ENCODE data around the gene ARHGEF35. TPM values are rescaled to one million over a fixed set of nuclear protein-coding genes. Genes with fewer than 3 reads are reported as not detected.
A peak's percentile ranks its signal among the peaks of the same experiment; 100 is the strongest.
"Not testable (repeated sequence)": the region's sequence is repeated elsewhere in the genome, so short reads cannot be mapped to it uniquely, and the experiment has no call there.

Gene ARHGEF35
- total RNA-seq, 1 donor from 2014 or later: 1.2 TPM

GRCh38 chr7:144174613-144175012 is 21.0 kb downstream of the ARHGEF35 start:
- Mint-ChIP-seq H3K27ac (ENCODE audit: unreplicated experiment) (no peak overlapping the region), H3K4me3 (no peak overlapping the region), H3K9me3 (peaks cover 6% of the 10 kb centered on the region), H3K36me3 (ENCODE audit: low read depth) (no peaks in the 10 kb centered on the region), H3K27me3 (ENCODE audit: low read depth) (peaks cover 7% of the 10 kb centered on the region), H3K4me1 (no peaks in the 10 kb centered on the region)
- no peak for TF ChIP-seq CTCF (conservative IDR thresholded peaks at IDR 0.05)
- no peak for DNase-seq (ENCODE audit: low read depth, low spot score)

- H3K27ac Mint-ChIP-seq (ENCODE audit: unreplicated experiment): peak overlapping the region; percentile 46
Measured at GRCh38 chr7:144171594-144172350, 23.9 kb downstream of the ARHGEF35 start.

GRCh38 chr7:144164784-144165183 is 30.8 kb downstream of the ARHGEF35 start:
- H3K9me3 Mint-ChIP-seq: peaks cover 2% of the 10 kb centered on the region
- no peaks in the 10 kb centered on the region for H3K4me1 Mint-ChIP-seq
- H3K27ac Mint-ChIP-seq (ENCODE audit: unreplicated experiment): no peak overlapping the region
- H3K36me3 Mint-ChIP-seq (ENCODE audit: low read depth): no peaks in the 10 kb centered on the region
- peaks cover 8% of the 10 kb centered on the region for H3K27me3 Mint-ChIP-seq (ENCODE audit: low read depth)
- no peak for DNase-seq (ENCODE audit: low read depth, low spot score)
- H3K4me3 Mint-ChIP-seq: no peak overlapping the region
- TF ChIP-seq CTCF (conservative IDR thresholded peaks at IDR 0.05): no peak

More at GRCh38 chr7:144171594-144172350, 23.9 kb downstream of the ARHGEF35 start:
- not testable (repeated sequence) for H3K36me3 Mint-ChIP-seq (ENCODE audit: low read depth); H3K4me3 Mint-ChIP-seq; H3K9me3 Mint-ChIP-seq; H3K4me1 Mint-ChIP-seq; DNase-seq (ENCODE audit: low read depth, low spot score); H3K27me3 Mint-ChIP-seq (ENCODE audit: low read depth)

GRCh38 chr7:144158861-144159260 is 36.8 kb downstream of the ARHGEF35 start:
- Mint-ChIP-seq H3K36me3 (ENCODE audit: low read depth) (no peaks in the 10 kb centered on the region), H3K4me3 (no peak overlapping the region), H3K27ac (ENCODE audit: unreplicated experiment) (no peak overlapping the region), H3K9me3 (no peaks in the 10 kb centered on the region), H3K4me1 (no peaks in the 10 kb centered on the region), H3K27me3 (ENCODE audit: low read depth) (peaks cover 17% of the 10 kb centered on the region)
- TF ChIP-seq CTCF (conservative IDR thresholded peaks at IDR 0.05): no peak
- DNase-seq (ENCODE audit: low read depth, low spot score): no peak

GRCh38 chr7:144148224-144148827 is 47.3 kb downstream of the ARHGEF35 start:
- H3K9me3 Mint-ChIP-seq: peaks cover 25% of the 10 kb centered on the region

More at GRCh38 chr7:144148224-144148827, 47.3 kb downstream of the ARHGEF35 start:
- H3K4me1 Mint-ChIP-seq: no peaks in the 10 kb centered on the region
- H3K27ac Mint-ChIP-seq (ENCODE audit: unreplicated experiment): no peak overlapping the region
- peaks cover 6% of the 10 kb centered on the region for H3K36me3 Mint-ChIP-seq (ENCODE audit: low read depth)
- H3K4me3 Mint-ChIP-seq: no peak overlapping the region
- peaks cover 10% of the 10 kb centered on the region for H3K27me3 Mint-ChIP-seq (ENCODE audit: low read depth)
- no peak for DNase-seq (ENCODE audit: low read depth, low spot score)
- no peak for TF ChIP-seq CTCF (conservative IDR thresholded peaks at IDR 0.05)

Data from neural crest cell (in vitro differentiated cells).